Osteocyte (in vitro differentiated cells): ENCODE measurements around the gene CCL20. TPM values are rescaled to one million over a fixed set of nuclear protein-coding genes. Genes with fewer than 3 reads are reported as not detected.

Source experiments
- DNase-seq: peaks from one replicate; pipeline ENCODE4 v3.0.0; 2021; ENCODE audit warnings: mixed read lengths; ENCODE audit not compliant: unreplicated experiment; ENCODE audit errors: extremely low spot score
- H3K27ac Mint-ChIP-seq: one replicate; pipeline ENCODE4 v1.8.0; 2021; ENCODE audit warnings: mild to moderate bottlenecking, mixed read lengths; ENCODE audit not compliant: unreplicated experiment
- H3K27me3 Mint-ChIP-seq: one replicate; pipeline ENCODE4 v1.8.0; 2021; ENCODE audit warnings: mixed read lengths; ENCODE audit not compliant: unreplicated experiment
- H3K36me3 Mint-ChIP-seq: one replicate; pipeline ENCODE4 v1.8.0; 2021; ENCODE audit warnings: mixed read lengths; ENCODE audit not compliant: unreplicated experiment
- H3K4me1 Mint-ChIP-seq: one replicate; pipeline ENCODE4 v1.8.0; 2021; ENCODE audit warnings: mixed read lengths; ENCODE audit not compliant: unreplicated experiment
- H3K4me3 Mint-ChIP-seq: one replicate; pipeline ENCODE4 v1.8.0; 2021; ENCODE audit warnings: mild to moderate bottlenecking, moderate library complexity, mixed read lengths; ENCODE audit not compliant: unreplicated experiment
- H3K9me3 Mint-ChIP-seq: one replicate; pipeline ENCODE4 v1.8.0; 2021; ENCODE audit warnings: mixed read lengths; ENCODE audit not compliant: unreplicated experiment
- total RNA-seq: library from RNA; stranded (reverse); gene quantifications from 2 replicates; pipeline ENCODE4 v1.2.1, GENCODE V29; 2021
- TF ChIP-seq, protein P1 (sequence below): fragments of 200-600 bp; sonication (generic); IDR thresholded peaks from 2 replicates; pipeline ENCODE4 v1.5.0; 2021; ENCODE audit warnings: antibody characterized with exemption, mild to moderate bottlenecking, moderate library complexity

CCL20 gene
- total RNA-seq, 1 donor from 2014 or later: not detected

DNA sequence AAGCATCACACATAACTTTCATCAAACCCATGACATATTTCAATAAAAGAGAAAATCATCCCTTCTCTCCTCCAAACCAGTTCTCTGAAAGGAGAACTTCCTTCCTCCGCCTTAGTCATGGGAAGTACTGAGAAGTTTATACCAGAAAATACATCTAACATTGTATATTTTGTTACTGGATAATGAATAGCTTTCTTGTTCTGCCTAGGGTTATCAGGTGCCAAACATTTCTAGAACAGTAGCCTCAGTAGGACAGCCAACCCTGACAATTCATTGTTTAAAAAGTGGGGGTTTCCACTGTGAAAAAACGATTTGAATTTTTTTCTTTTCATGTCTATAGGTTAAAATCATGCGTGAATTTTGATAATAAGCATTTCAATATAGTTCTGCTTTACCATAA is 41.8 kb downstream of the CCL20 start:
- Mint-ChIP-seq H3K4me3 (no peak overlapping the region), H3K27me3 (no peaks in the 10 kb centered on the region), H3K27ac (no peak overlapping the region), H3K36me3 (no peaks in the 10 kb centered on the region), H3K9me3 (no peaks in the 10 kb centered on the region), H3K4me1 (peaks cover 22% of the 10 kb centered on the region)
- TF ChIP-seq, protein P1, sequence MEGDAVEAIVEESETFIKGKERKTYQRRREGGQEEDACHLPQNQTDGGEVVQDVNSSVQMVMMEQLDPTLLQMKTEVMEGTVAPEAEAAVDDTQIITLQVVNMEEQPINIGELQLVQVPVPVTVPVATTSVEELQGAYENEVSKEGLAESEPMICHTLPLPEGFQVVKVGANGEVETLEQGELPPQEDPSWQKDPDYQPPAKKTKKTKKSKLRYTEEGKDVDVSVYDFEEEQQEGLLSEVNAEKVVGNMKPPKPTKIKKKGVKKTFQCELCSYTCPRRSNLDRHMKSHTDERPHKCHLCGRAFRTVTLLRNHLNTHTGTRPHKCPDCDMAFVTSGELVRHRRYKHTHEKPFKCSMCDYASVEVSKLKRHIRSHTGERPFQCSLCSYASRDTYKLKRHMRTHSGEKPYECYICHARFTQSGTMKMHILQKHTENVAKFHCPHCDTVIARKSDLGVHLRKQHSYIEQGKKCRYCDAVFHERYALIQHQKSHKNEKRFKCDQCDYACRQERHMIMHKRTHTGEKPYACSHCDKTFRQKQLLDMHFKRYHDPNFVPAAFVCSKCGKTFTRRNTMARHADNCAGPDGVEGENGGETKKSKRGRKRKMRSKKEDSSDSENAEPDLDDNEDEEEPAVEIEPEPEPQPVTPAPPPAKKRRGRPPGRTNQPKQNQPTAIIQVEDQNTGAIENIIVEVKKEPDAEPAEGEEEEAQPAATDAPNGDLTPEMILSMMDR: no peak
- DNase-seq: no peak

GRCh38 chr2:227856697-227857096 is 43.1 kb downstream of the CCL20 start:
- no peak overlapping the region for H3K4me3 Mint-ChIP-seq
- peaks cover 32% of the 10 kb centered on the region for H3K4me1 Mint-ChIP-seq
- H3K9me3 Mint-ChIP-seq: no peaks in the 10 kb centered on the region
- TF ChIP-seq, protein P1: no peak
- no peak overlapping the region for H3K27ac Mint-ChIP-seq
- no peaks in the 10 kb centered on the region for H3K36me3 Mint-ChIP-seq
- DNase-seq: no peak
- H3K27me3 Mint-ChIP-seq: no peaks in the 10 kb centered on the region

DNA sequence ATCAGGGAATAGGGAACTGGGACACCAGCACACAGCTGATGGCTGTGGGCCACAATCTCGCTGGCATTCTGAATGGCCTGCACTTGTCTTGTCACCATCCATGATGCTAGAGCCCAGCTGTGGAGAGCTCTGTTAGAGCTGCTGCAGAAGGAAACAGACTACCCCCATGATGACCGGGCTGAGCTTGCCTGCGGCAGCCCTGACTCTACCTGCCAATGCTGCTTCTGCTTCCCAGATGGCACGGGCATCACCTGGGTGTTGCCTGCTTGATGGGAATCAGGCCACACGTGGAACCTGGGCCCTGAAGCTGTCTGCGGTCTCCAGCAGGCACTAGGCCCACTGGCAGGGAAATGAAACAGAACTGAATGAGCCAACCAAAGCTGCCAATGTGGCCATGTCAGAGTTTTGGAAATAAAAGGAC is 46.6 kb downstream of the CCL20 start:
- no peak for DNase-seq
- TF ChIP-seq, protein P1: no peak
- no peaks in the 10 kb centered on the region for H3K36me3 Mint-ChIP-seq
- H3K27ac Mint-ChIP-seq: peak overlapping the region; percentile 73
- H3K27me3 Mint-ChIP-seq: no peaks in the 10 kb centered on the region
- H3K4me1 Mint-ChIP-seq: peaks cover 46% of the 10 kb centered on the region
- H3K4me3 Mint-ChIP-seq: no peak overlapping the region
- H3K9me3 Mint-ChIP-seq: no peaks in the 10 kb centered on the region

DNA sequence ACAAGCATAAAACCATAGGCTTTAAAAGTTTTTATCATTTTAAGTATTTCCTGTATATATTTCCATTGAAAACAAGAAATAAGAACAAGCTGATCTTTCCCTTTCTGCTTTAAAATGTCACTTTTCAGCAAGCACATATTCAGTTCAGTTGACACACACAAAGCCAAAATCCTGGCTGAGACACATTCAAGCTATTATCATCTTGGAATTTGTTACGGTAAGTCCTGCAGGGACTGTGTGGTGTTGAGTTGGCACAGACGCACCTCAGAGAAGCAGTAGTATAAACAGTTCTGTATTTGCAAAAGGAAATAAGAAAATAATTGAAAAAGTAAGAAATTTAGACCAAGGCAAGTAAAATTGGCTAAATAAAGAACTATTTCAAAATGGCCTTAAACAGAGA is 47.4 kb downstream of the CCL20 start:
- Mint-ChIP-seq H3K4me1 (peaks cover 46% of the 10 kb centered on the region), H3K27ac (peak overlapping the region; percentile 73), H3K27me3 (no peaks in the 10 kb centered on the region), H3K9me3 (no peaks in the 10 kb centered on the region), H3K4me3 (no peak overlapping the region), H3K36me3 (no peaks in the 10 kb centered on the region)
- TF ChIP-seq, protein P1: no peak
- no peak for DNase-seq

DNA sequence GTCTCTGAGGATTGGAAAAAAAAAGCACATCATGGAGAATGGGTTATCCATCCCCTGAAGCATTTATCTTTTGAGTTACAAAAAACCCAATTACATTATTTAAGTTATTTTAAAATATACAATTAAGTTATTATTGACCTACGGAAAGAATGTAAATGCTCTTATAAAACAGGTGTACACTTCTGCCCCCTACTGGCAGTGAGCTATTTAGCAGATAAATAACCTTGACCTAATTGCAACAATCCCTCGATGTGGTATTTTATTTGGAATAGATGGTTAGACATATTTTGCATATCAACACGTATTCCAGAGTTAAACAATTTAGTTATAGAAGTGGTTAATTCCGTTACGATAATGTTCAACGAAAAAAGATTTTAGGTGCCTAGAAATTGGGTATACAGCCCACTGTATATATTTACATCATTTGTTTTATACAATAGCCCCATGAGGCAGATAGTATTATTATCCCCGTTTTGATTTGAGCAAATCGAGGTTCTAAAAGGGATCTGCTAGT is 48.6 kb downstream of the CCL20 start:
- Mint-ChIP-seq H3K27me3 (no peaks in the 10 kb centered on the region), H3K4me1 (peaks cover 46% of the 10 kb centered on the region), H3K36me3 (no peaks in the 10 kb centered on the region), H3K9me3 (no peaks in the 10 kb centered on the region), H3K27ac (peak overlapping the region; percentile 86), H3K4me3 (no peak overlapping the region)
- DNase-seq: no peak
- TF ChIP-seq, protein P1: peak; percentile 69
